Breast epithelium (tissue), 3 donors: ENCODE results near the gene TIMM22.

Experiments used
- POLR2A ChIP-seq: fragments of 450-650 bp; IDR thresholded peaks from one replicate; pipeline ENCODE4 v1.6.1; 2016; ENCODE audit warnings: antibody characterized with exemption, mild to moderate bottlenecking, moderate library complexity
- POLR2AphosphoS5 ChIP-seq, 3 donors: sonication (generic); formaldehyde crosslinking; IDR thresholded peaks; one replicate each; pipeline ENCODE4 v1.6.1; 2017; ENCODE audit warnings: antibody characterized with exemption in 3 of 3
- TF ChIP-seq, protein P1 (sequence below), 3 donors: fragments of 450-650 bp; IDR thresholded peaks; one replicate each; pipeline ENCODE4 v1.5.1; 2016 to 2017; ENCODE audit warnings: antibody characterized with exemption in 3 of 3, mild to moderate bottlenecking in 3 of 3, moderate library complexity in 3 of 3

- TF ChIP-seq, protein P1, sequence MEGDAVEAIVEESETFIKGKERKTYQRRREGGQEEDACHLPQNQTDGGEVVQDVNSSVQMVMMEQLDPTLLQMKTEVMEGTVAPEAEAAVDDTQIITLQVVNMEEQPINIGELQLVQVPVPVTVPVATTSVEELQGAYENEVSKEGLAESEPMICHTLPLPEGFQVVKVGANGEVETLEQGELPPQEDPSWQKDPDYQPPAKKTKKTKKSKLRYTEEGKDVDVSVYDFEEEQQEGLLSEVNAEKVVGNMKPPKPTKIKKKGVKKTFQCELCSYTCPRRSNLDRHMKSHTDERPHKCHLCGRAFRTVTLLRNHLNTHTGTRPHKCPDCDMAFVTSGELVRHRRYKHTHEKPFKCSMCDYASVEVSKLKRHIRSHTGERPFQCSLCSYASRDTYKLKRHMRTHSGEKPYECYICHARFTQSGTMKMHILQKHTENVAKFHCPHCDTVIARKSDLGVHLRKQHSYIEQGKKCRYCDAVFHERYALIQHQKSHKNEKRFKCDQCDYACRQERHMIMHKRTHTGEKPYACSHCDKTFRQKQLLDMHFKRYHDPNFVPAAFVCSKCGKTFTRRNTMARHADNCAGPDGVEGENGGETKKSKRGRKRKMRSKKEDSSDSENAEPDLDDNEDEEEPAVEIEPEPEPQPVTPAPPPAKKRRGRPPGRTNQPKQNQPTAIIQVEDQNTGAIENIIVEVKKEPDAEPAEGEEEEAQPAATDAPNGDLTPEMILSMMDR (IDR thresholded peaks at IDR 0.05): no peak
- TF ChIP-seq POLR2A (no peak), POLR2AphosphoS5 (IDR thresholded peaks at IDR 0.05) (no peak)
Measured at GRCh38 chr17:975371-975915, 21.5 kb upstream of the TIMM22 start.
